GM19372 (cell line): ENCODE results near the gene NSUN6.
"Not testable (repeated sequence)": the region's sequence is repeated elsewhere in the genome, so short reads cannot be mapped to it uniquely, and the experiment has no call there.

Source experiments
- ATAC-seq: cut with Tn5 transposase; IDR thresholded peaks from one replicate; pipeline ENCODE4 v1.9.1; 2021; ENCODE audit warnings: mild to moderate bottlenecking, low read depth, moderate library complexity; ENCODE audit not compliant: unreplicated experiment

Gene NSUN6

GRCh38 chr10:18611168-18611567 is 40.2 kb downstream of the NSUN6 start:
- no peak for ATAC-seq

GRCh38 chr10:18610517-18610916 is 40.9 kb downstream of the NSUN6 start:
- ATAC-seq, result no peak

- ATAC-seq, result no peak
Observed at GRCh38 chr10:18608596-18608995, 42.8 kb downstream of the NSUN6 start.

- ATAC-seq, result no peak
Observed at GRCh38 chr10:18607503-18608378, 43.6 kb downstream of the NSUN6 start.

GRCh38 chr10:18606051-18606695 is 45.2 kb downstream of the NSUN6 start:
- ATAC-seq, result no peak

GRCh38 chr10:18601321-18601720 is 50.1 kb downstream of the NSUN6 start:
- ATAC-seq, result no peak

- ATAC-seq, result no peak
Observed at GRCh38 chr10:18599392-18599791, 52.0 kb downstream of the NSUN6 start.

- no peak for ATAC-seq
Observed at GRCh38 chr10:18594574-18595156, 56.7 kb downstream of the NSUN6 start.

- not testable (repeated sequence) for ATAC-seq
Observed at GRCh38 chr10:18591141-18591540, 60.2 kb downstream of the NSUN6 start.

- ATAC-seq, result not testable (repeated sequence)
Observed at GRCh38 chr10:18586637-18587036, 64.8 kb downstream of the NSUN6 start.

- ATAC-seq, result peak; percentile 51
Observed at GRCh38 chr10:18583575-18584270, 67.7 kb downstream of the NSUN6 start.

- no peak for ATAC-seq
Observed at GRCh38 chr10:18582803-18583202, 68.6 kb downstream of the NSUN6 start.

- ATAC-seq, result no peak
Observed at GRCh38 chr10:18577823-18578685, 73.3 kb downstream of the NSUN6 start.

GRCh38 chr10:18576586-18576985 is 74.8 kb downstream of the NSUN6 start:
- no peak for ATAC-seq

- ATAC-seq, result no peak
Observed at GRCh38 chr10:18572959-18573561, 78.3 kb downstream of the NSUN6 start.

GRCh38 chr10:18571780-18572179 is 79.6 kb downstream of the NSUN6 start:
- ATAC-seq, result no peak

GRCh38 chr10:18571076-18571475 is 80.3 kb downstream of the NSUN6 start:
- no peak for ATAC-seq

- not testable (repeated sequence) for ATAC-seq
Observed at GRCh38 chr10:18570386-18570785, 81.0 kb downstream of the NSUN6 start.

- ATAC-seq, result no peak
Observed at GRCh38 chr10:18567343-18567856, 84.0 kb downstream of the NSUN6 start.
